Mesenchymal stem cell (in vitro differentiated cells and primary cell): ENCODE measurements around the gene EEF1A2.

Experiments
- DNase-seq: peaks from one replicate; pipeline ENCODE4 v3.0.0-alpha.2; 2013
- H2AFZ ChIP-seq: one replicate; pipeline ENCODE4 v1.6.1; 2013; ENCODE audit warnings: low read depth, mild to moderate bottlenecking, control low read depth, inconsistent platforms, low read length, moderate library complexity
- H2AK5ac ChIP-seq: 2 replicates; pipeline ENCODE4 v1.6.1; 2013; ENCODE audit warnings: low read length, moderate library complexity, mild to moderate bottlenecking, inconsistent platforms; ENCODE audit not compliant: severe bottlenecking
- H2BK120ac ChIP-seq: one replicate; pipeline ENCODE4 v1.6.1; 2013; ENCODE audit warnings: low read depth, mild to moderate bottlenecking, inconsistent platforms, low read length, moderate library complexity
- H2BK12ac ChIP-seq, 2 experiments: one replicate each; pipeline ENCODE4 v1.6.1; 2013; ENCODE audit warnings: inconsistent platforms in 2 of 2, low read length in 2 of 2, mild to moderate bottlenecking in 2 of 2, moderate library complexity in 2 of 2, control low read depth in 1 of 2
- H2BK15ac ChIP-seq: one replicate; pipeline ENCODE4 v1.6.1; 2013; ENCODE audit warnings: mild to moderate bottlenecking, low read depth, inconsistent platforms; ENCODE audit not compliant: poor library complexity, severe bottlenecking
- H2BK5ac ChIP-seq: 2 replicates; pipeline ENCODE4 v1.6.1; 2013; ENCODE audit warnings: low read depth, mild to moderate bottlenecking, low read length, control low read depth, inconsistent platforms; ENCODE audit not compliant: poor library complexity, severe bottlenecking
- H3K14ac ChIP-seq, 2 experiments: one replicate each; pipeline ENCODE4 v1.6.1; 2013; ENCODE audit warnings: inconsistent platforms in 2 of 2, low read length in 2 of 2, control low read depth in 1 of 2, mild to moderate bottlenecking in 1 of 2, moderate library complexity in 1 of 2
- H3K18ac ChIP-seq, 2 experiments: one replicate each; pipeline ENCODE4 v1.6.1; 2013; ENCODE audit warnings: inconsistent platforms in 2 of 2, low read length in 2 of 2, control low read depth in 1 of 2, low read depth in 1 of 2, mild to moderate bottlenecking in 1 of 2
- H3K23ac ChIP-seq, 2 experiments: one replicate each; pipeline ENCODE4 v1.6.1; 2013; ENCODE audit warnings: inconsistent platforms in 2 of 2, low read length in 2 of 2, mild to moderate bottlenecking in 2 of 2, moderate library complexity in 2 of 2, control low read depth in 1 of 2
- H3K27ac ChIP-seq: 2 replicates; pipeline ENCODE4 v1.5.1; 2013; ENCODE audit warnings: mild to moderate bottlenecking, moderate library complexity, low read length, control low read depth, inconsistent platforms; ENCODE audit not compliant: poor library complexity, severe bottlenecking
- H3K27me3 ChIP-seq, 2 experiments: 2 replicates each; pipeline versions ENCODE4 v1.6.1 to v1.7.0; 2013; ENCODE audit warnings: low read length in 2 of 2, mild to moderate bottlenecking in 2 of 2, moderate library complexity in 2 of 2, control low read depth in 1 of 2, inconsistent platforms in 1 of 2; ENCODE audit not compliant: control insufficient read depth in 1 of 2, insufficient read depth in 1 of 2
- H3K36me3 ChIP-seq, 2 experiments: 2 replicates each; pipeline versions ENCODE4 v1.6.1 to v1.7.0; 2013; ENCODE audit warnings: low read length in 2 of 2, control low read depth in 1 of 2, inconsistent platforms in 1 of 2, low read depth in 1 of 2, mild to moderate bottlenecking in 1 of 2; ENCODE audit not compliant: insufficient read depth in 2 of 2, control insufficient read depth in 1 of 2
- H3K4ac ChIP-seq, 2 experiments: one replicate each; pipeline ENCODE4 v1.6.1; 2013; ENCODE audit warnings: inconsistent platforms in 2 of 2, low read length in 2 of 2, mild to moderate bottlenecking in 2 of 2, moderate library complexity in 2 of 2, control low read depth in 1 of 2, low read depth in 1 of 2
- H3K4me1 ChIP-seq: 2 replicates; pipeline ENCODE4 v1.6.1; 2013; ENCODE audit warnings: low read depth, low read length, control low read depth; ENCODE audit not compliant: control insufficient read depth, insufficient read depth
- H3K4me2 ChIP-seq: 2 replicates; pipeline ENCODE4 v1.6.1; 2013; ENCODE audit warnings: low read length, mild to moderate bottlenecking, inconsistent platforms; ENCODE audit not compliant: poor library complexity, severe bottlenecking
- H3K4me3 ChIP-seq, 2 experiments: 2 replicates each; pipeline versions ENCODE4 v1.5.1 to v1.7.0; 2013; ENCODE audit warnings: low read length in 2 of 2, mild to moderate bottlenecking in 2 of 2, control low read depth in 1 of 2, low read depth in 1 of 2; ENCODE audit not compliant: insufficient read depth in 1 of 2
- H3K79me1 ChIP-seq: replicated peaks from 2 replicates; pipeline ENCODE4 v1.6.1; 2013; ENCODE audit warnings: mild to moderate bottlenecking, control low read depth, low read length, inconsistent platforms; ENCODE audit not compliant: poor library complexity, severe bottlenecking
- H3K9ac ChIP-seq: 2 replicates; pipeline ENCODE4 v1.7.0; 2013; ENCODE audit warnings: mild to moderate bottlenecking, low read length, moderate library complexity
- H3K9me3 ChIP-seq: 2 replicates; pipeline ENCODE4 v1.7.0; 2013; ENCODE audit warnings: mild to moderate bottlenecking, low read length; ENCODE audit not compliant: control insufficient read depth
- H4K8ac ChIP-seq: one replicate; pipeline ENCODE4 v1.6.1; 2013; ENCODE audit warnings: inconsistent platforms, mild to moderate bottlenecking, low read length, moderate library complexity
- H4K91ac ChIP-seq: one replicate; pipeline ENCODE4 v1.6.1; 2013; ENCODE audit warnings: mild to moderate bottlenecking, low read length, inconsistent platforms
- WGBS: methylation state at CpG from one replicate; pipeline ENCODE4 v1.1.7; 2013; ENCODE audit warnings: mixed read lengths; 5-methylcytosine and 5-hydroxymethylcytosine counted together

EEF1A2 gene

GRCh38 chr20:63439866-63440265 lies 59.0 kb downstream of the EEF1A2 start:
- H2AK5ac ChIP-seq: no peak overlapping the region
- H3K27me3 ChIP-seq: peaks cover 0 to 41% of the 10 kb centered on the region in 2 experiments
- H3K9ac ChIP-seq: no peak overlapping the region
- H3K4me1 ChIP-seq: no peaks in the 10 kb centered on the region
- H2BK12ac ChIP-seq: no peak overlapping the region
- H4K91ac ChIP-seq: no peak overlapping the region
- H3K79me1 ChIP-seq: no peaks in the 10 kb centered on the region
- no peak overlapping the region for H2BK120ac ChIP-seq
- H4K8ac ChIP-seq: no peak overlapping the region
- no peak overlapping the region for H2AFZ ChIP-seq
- WGBS: 85% methylated on average over 12 of the region's 15 CpGs
- H3K23ac ChIP-seq: no peak overlapping the region
- H3K14ac ChIP-seq: no peak overlapping the region
- no peaks in the 10 kb centered on the region for H3K36me3 ChIP-seq
- no peak overlapping the region for H3K27ac ChIP-seq
- no peak overlapping the region for H3K4ac ChIP-seq
- no peak for DNase-seq
- H2BK15ac ChIP-seq: no peak overlapping the region
- H3K4me3 ChIP-seq: no peak overlapping the region
- H3K18ac ChIP-seq: no peak overlapping the region
- H3K9me3 ChIP-seq: no peaks in the 10 kb centered on the region
- no peak overlapping the region for H3K4me2 ChIP-seq
- H2BK5ac ChIP-seq: no peak overlapping the region

GRCh38 chr20:63438121-63438520 lies 60.8 kb downstream of the EEF1A2 start:
- H3K9me3 ChIP-seq: no peaks in the 10 kb centered on the region
- H3K9ac ChIP-seq: no peak overlapping the region
- H2BK15ac ChIP-seq: no peak overlapping the region
- H3K4ac ChIP-seq: no peak overlapping the region
- no peak overlapping the region for H3K23ac ChIP-seq
- H3K36me3 ChIP-seq: no peaks in the 10 kb centered on the region
- H3K4me2 ChIP-seq: no peak overlapping the region
- H2BK12ac ChIP-seq: no peak overlapping the region
- no peak overlapping the region for H2BK5ac ChIP-seq
- no peak overlapping the region for H2AK5ac ChIP-seq
- no peak overlapping the region for H3K4me3 ChIP-seq
- H4K91ac ChIP-seq: no peak overlapping the region
- DNase-seq: no peak
- no peak overlapping the region for H4K8ac ChIP-seq
- H3K14ac ChIP-seq: no peak overlapping the region
- peaks cover 0 to 58% of the 10 kb centered on the region in 2 experiments for H3K27me3 ChIP-seq
- H2AFZ ChIP-seq: no peak overlapping the region
- 82% methylated on average over 12 of the region's 12 CpGs for WGBS
- no peak overlapping the region for H3K27ac ChIP-seq
- H3K79me1 ChIP-seq: no peaks in the 10 kb centered on the region
- no peaks in the 10 kb centered on the region for H3K4me1 ChIP-seq
- H2BK120ac ChIP-seq: no peak overlapping the region
- no peak overlapping the region for H3K18ac ChIP-seq
